ENCODE measurements around the gene MET.

Gene MET

DNA sequence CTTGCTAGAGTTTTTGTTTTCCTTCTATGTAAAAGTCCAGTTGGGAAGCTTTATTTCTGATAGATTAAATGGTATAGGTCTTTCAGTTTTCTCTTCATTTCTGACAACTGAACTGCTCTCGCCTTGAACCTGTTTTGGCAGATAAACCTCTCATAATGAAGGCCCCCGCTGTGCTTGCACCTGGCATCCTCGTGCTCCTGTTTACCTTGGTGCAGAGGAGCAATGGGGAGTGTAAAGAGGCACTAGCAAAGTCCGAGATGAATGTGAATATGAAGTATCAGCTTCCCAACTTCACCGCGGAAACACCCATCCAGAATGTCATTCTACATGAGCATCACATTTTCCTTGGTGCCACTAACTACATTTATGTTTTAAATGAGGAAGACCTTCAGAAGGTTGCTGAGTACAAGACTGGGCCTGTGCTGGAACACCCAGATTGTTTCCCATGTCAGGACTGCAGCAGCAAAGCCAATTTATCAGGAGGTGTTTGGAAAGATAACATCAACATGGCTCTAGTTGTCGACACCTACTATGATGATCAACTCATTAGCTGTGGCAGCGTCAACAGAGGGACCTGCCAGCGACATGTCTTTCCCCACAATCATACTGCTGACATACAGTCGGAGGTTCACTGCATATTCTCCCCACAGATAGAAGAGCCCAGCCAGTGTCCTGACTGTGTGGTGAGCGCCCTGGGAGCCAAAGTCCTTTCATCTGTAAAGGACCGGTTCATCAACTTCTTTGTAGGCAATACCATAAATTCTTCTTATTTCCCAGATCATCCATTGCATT lies 27.1 kb downstream of the MET start:
- H3K27ac ChIP-seq (ENCODE audit: low read depth, low read length), result no peak overlapping the region
- H3K4me3 ChIP-seq (ENCODE audit: insufficient read depth, low read length, poor library complexity, severe bottlenecking), result no peak overlapping the region
- H3K9me3 ChIP-seq (ENCODE audit: insufficient read depth, low read length), result no peaks in the 10 kb centered on the region
- no peaks in the 10 kb centered on the region for H3K36me3 ChIP-seq (ENCODE audit: low read length)
- no peaks in the 10 kb centered on the region for H4K20me1 ChIP-seq (ENCODE audit: low read depth, low read length)
- H3K9ac ChIP-seq (ENCODE audit: low read length), result no peak overlapping the region
- H3K79me2 ChIP-seq (ENCODE audit: insufficient read depth, low read length), result no peaks in the 10 kb centered on the region
- no peak overlapping the region for H3K4me2 ChIP-seq (ENCODE audit: low read depth, low read length, poor library complexity, severe bottlenecking)
- no peak overlapping the region for H2AFZ ChIP-seq (ENCODE audit: low read depth, low read length, severe bottlenecking)
- no peaks in the 10 kb centered on the region for H3F3A ChIP-seq (ENCODE audit: insufficient read depth)
- no peaks in the 10 kb centered on the region for H3K27me3 ChIP-seq (ENCODE audit: low read length)
- no peaks in the 10 kb centered on the region for H3K9me2 ChIP-seq (replicated peaks; ENCODE audit: insufficient read depth, low read length)
- TF ChIP-seq, protein P1, sequence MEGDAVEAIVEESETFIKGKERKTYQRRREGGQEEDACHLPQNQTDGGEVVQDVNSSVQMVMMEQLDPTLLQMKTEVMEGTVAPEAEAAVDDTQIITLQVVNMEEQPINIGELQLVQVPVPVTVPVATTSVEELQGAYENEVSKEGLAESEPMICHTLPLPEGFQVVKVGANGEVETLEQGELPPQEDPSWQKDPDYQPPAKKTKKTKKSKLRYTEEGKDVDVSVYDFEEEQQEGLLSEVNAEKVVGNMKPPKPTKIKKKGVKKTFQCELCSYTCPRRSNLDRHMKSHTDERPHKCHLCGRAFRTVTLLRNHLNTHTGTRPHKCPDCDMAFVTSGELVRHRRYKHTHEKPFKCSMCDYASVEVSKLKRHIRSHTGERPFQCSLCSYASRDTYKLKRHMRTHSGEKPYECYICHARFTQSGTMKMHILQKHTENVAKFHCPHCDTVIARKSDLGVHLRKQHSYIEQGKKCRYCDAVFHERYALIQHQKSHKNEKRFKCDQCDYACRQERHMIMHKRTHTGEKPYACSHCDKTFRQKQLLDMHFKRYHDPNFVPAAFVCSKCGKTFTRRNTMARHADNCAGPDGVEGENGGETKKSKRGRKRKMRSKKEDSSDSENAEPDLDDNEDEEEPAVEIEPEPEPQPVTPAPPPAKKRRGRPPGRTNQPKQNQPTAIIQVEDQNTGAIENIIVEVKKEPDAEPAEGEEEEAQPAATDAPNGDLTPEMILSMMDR (IDR thresholded peaks at IDR 0.05; ENCODE audit: insufficient read depth, low read length, poor library complexity, severe bottlenecking), result no peak
- TF ChIP-seq EZH2phosphoT487 (conservative IDR thresholded peaks at IDR 0.05; ENCODE audit: low read length), result no peak

DNA sequence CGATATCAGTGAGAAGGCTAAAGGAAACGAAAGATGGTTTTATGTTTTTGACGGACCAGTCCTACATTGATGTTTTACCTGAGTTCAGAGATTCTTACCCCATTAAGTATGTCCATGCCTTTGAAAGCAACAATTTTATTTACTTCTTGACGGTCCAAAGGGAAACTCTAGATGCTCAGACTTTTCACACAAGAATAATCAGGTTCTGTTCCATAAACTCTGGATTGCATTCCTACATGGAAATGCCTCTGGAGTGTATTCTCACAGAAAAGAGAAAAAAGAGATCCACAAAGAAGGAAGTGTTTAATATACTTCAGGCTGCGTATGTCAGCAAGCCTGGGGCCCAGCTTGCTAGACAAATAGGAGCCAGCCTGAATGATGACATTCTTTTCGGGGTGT lies 27.7 kb downstream of the MET start:
- Histone ChIP-seq H3K27me3 (ENCODE audit: low read length) (no peaks in the 10 kb centered on the region), H3K9me2 (replicated peaks; ENCODE audit: insufficient read depth, low read length) (no peaks in the 10 kb centered on the region), H3K9ac (ENCODE audit: low read length) (no peak overlapping the region), H3K36me3 (ENCODE audit: low read length) (no peaks in the 10 kb centered on the region), H4K20me1 (ENCODE audit: low read depth, low read length) (no peaks in the 10 kb centered on the region), H3K79me2 (ENCODE audit: insufficient read depth, low read length) (no peaks in the 10 kb centered on the region), H2AFZ (ENCODE audit: low read depth, low read length, severe bottlenecking) (no peak overlapping the region), H3K4me3 (ENCODE audit: insufficient read depth, low read length, poor library complexity, severe bottlenecking) (no peak overlapping the region), H3K27ac (ENCODE audit: low read depth, low read length) (no peak overlapping the region), H3K9me3 (ENCODE audit: insufficient read depth, low read length) (no peaks in the 10 kb centered on the region), H3F3A (ENCODE audit: insufficient read depth) (no peaks in the 10 kb centered on the region), H3K4me2 (ENCODE audit: low read depth, low read length, poor library complexity, severe bottlenecking) (no peak overlapping the region)
- TF ChIP-seq, protein P1 (IDR thresholded peaks at IDR 0.05; ENCODE audit: insufficient read depth, low read length, poor library complexity, severe bottlenecking), result no peak
- TF ChIP-seq EZH2phosphoT487 (conservative IDR thresholded peaks at IDR 0.05; ENCODE audit: low read length), result no peak

DNA sequence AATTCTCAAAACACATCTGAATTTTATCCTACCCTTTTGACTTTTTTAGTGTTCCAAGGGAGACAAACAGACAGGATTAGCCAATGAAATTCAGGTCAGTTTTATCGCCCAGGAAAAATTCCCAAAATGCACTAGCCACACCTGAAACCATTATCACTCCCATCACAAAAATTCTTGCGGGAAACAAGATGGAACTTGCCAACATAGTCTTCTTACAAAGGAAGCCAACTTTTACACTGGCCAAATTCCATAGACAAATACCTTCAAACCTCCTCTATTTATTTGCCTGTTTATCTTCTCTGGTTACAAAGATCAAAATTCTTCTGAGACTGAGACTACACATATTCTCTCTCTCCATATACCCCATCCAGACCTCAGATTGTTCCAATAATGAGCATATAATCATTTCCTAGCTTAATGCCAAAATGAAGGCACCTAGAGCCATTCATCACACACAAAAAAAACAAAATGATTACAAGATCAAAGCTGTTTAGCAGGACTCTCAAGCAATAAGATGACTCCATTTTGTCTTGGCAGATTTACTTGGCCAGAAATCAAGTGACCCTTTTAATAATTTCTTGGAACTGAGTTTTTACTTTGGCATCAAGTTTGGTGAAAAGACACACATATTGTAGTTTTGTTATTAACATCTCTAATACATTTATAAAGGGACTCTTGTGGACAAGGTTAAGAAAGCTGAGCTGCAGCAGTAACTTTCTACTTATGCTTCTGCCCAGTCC lies 30.2 kb downstream of the MET start:
- H3K79me2 ChIP-seq (ENCODE audit: insufficient read depth, low read length), result no peaks in the 10 kb centered on the region
- H3K4me2 ChIP-seq (ENCODE audit: low read depth, low read length, poor library complexity, severe bottlenecking), result no peak overlapping the region

More for the DNA sequence above, 30.2 kb downstream of the MET start:
- no peak overlapping the region for H3K4me3 ChIP-seq (ENCODE audit: insufficient read depth, low read length, poor library complexity, severe bottlenecking)
- H3F3A ChIP-seq (ENCODE audit: insufficient read depth), result no peaks in the 10 kb centered on the region
- no peaks in the 10 kb centered on the region for H3K9me2 ChIP-seq (replicated peaks; ENCODE audit: insufficient read depth, low read length)
- no peaks in the 10 kb centered on the region for H3K9me3 ChIP-seq (ENCODE audit: insufficient read depth, low read length)
- no peak overlapping the region for H2AFZ ChIP-seq (ENCODE audit: low read depth, low read length, severe bottlenecking)
- no peak overlapping the region for H3K9ac ChIP-seq (ENCODE audit: low read length)
- H3K36me3 ChIP-seq (ENCODE audit: low read length), result no peaks in the 10 kb centered on the region
- no peaks in the 10 kb centered on the region for H3K27me3 ChIP-seq (ENCODE audit: low read length)
- H4K20me1 ChIP-seq (ENCODE audit: low read depth, low read length), result no peaks in the 10 kb centered on the region
- TF ChIP-seq EZH2phosphoT487 (conservative IDR thresholded peaks at IDR 0.05; ENCODE audit: low read length), result no peak
- TF ChIP-seq, protein P1 (IDR thresholded peaks at IDR 0.05; ENCODE audit: insufficient read depth, low read length, poor library complexity, severe bottlenecking), result no peak
- no peak overlapping the region for H3K27ac ChIP-seq (ENCODE audit: low read depth, low read length)

Measured in SU-DHL-6 (cell line).